Fibroblast of lung (primary cell): ENCODE data around the gene KIAA1586. TPM values are rescaled to one million over a fixed set of nuclear protein-coding genes. Genes with fewer than 3 reads are reported as not detected.
"Not testable (repeated sequence)": the region's sequence is repeated elsewhere in the genome, so short reads cannot be mapped to it uniquely, and the experiment has no call there.

Source experiments
- DNase-seq, 2 donors: peaks; one replicate each; pipeline versions ENCODE4 v3.0.0 to v3.0.0-alpha.2; 2010; ENCODE audit warnings: low read depth in 2 of 2
- H2AFZ ChIP-seq: 2 replicates; pipeline ENCODE4 v1.5.1; 2012; ENCODE audit warnings: low read length, control low read depth, inconsistent platforms
- H3K27ac ChIP-seq: 2 replicates; pipeline ENCODE4 v1.5.1; 2011; ENCODE audit warnings: low read length, control low read depth; ENCODE audit not compliant: insufficient read depth
- H3K27me3 ChIP-seq: 2 replicates; pipeline ENCODE4 v1.5.1; 2011; ENCODE audit warnings: mild to moderate bottlenecking, low read length; ENCODE audit not compliant: control insufficient read depth, insufficient read depth
- H3K36me3 ChIP-seq: 2 replicates; pipeline ENCODE4 v1.5.1; 2011; ENCODE audit warnings: low read length; ENCODE audit not compliant: control insufficient read depth, insufficient read depth
- H3K4me1 ChIP-seq: 2 replicates; pipeline ENCODE4 v1.5.1; 2011; ENCODE audit warnings: low read length; ENCODE audit not compliant: control insufficient read depth, insufficient read depth; ENCODE audit errors: extremely low read depth
- H3K4me2 ChIP-seq: 2 replicates; pipeline ENCODE4 v1.5.1; 2011; ENCODE audit warnings: low read length, control low read depth; ENCODE audit not compliant: insufficient read depth; ENCODE audit errors: extremely low read depth
- H3K4me3 ChIP-seq, 4 experiments: fragments of 200-600 bp in 1 of 4; sonication (generic) in 1 of 4; replicated peaks in 1 of 4; 2 replicates each; pipeline ENCODE4 v1.5.1; 2011 to 2016; ENCODE audit warnings: low read length in 4 of 4, low read depth in 3 of 4, mild to moderate bottlenecking in 3 of 4, control low read depth in 2 of 4, inconsistent platforms in 1 of 4, mixed read lengths in 1 of 4; ENCODE audit not compliant: insufficient read depth in 1 of 4; ENCODE audit errors: control extremely low read depth in 1 of 4
- H3K79me2 ChIP-seq: 2 replicates; pipeline ENCODE4 v1.5.1; 2012; ENCODE audit warnings: mild to moderate bottlenecking, low read length, inconsistent platforms; ENCODE audit not compliant: control insufficient read depth, insufficient read depth
- H3K9ac ChIP-seq: 2 replicates; pipeline ENCODE4 v1.5.1; 2011; ENCODE audit warnings: mild to moderate bottlenecking, low read length, control low read depth; ENCODE audit not compliant: insufficient read depth
- H3K9me3 ChIP-seq: 2 replicates; pipeline ENCODE4 v1.5.1; 2012; ENCODE audit warnings: low read depth, low read length; ENCODE audit not compliant: control insufficient read depth, insufficient read depth
- H4K20me1 ChIP-seq: 2 replicates; pipeline ENCODE4 v1.5.1; 2011; ENCODE audit warnings: low read length; ENCODE audit not compliant: control insufficient read depth, insufficient read depth; ENCODE audit errors: extremely low read depth
- EZH2 ChIP-seq: IDR thresholded peaks from 2 replicates; pipeline ENCODE4 v1.5.1; 2012; ENCODE audit warnings: low read length, control low read depth, mild to moderate bottlenecking; ENCODE audit errors: missing control alignments
- polyA plus RNA-seq, 2 donors: library from polyadenylated mRNA; depleted of rRNA in 1 of 2; stranded (reverse) in 1 of 2; unstranded in 1 of 2; fragments of >200 nt; gene quantifications; 2 replicates each; pipeline ENCODE4 v1.2.1, GENCODE V29; 2011 to 2012; ENCODE audit warnings: missing spikeins in 1 of 2
- total RNA-seq: library from RNA; depleted of rRNA; stranded (reverse); fragments of >200 nt; gene quantifications from 2 replicates; pipeline ENCODE4 v1.2.1, GENCODE V29; 2014
- TF ChIP-seq, protein P1 (sequence below), 2 donors: IDR thresholded peaks in 1 of 2; conservative IDR thresholded peaks in 1 of 2; 1 replicate in 1 of 2; 2 replicates in 1 of 2; pipeline ENCODE4 v1.5.1; 2011 to 2012; ENCODE audit warnings: low read length in 2 of 2, control low read depth in 1 of 2, inconsistent platforms in 1 of 2, low read depth in 1 of 2, mild to moderate bottlenecking in 1 of 2

The KIAA1586 gene
- total and polyA plus RNA-seq, 2 donors (not counting 1 experiment from before 2014, with no cell fraction given) = 7.8 to 17.3 TPM

DNA sequence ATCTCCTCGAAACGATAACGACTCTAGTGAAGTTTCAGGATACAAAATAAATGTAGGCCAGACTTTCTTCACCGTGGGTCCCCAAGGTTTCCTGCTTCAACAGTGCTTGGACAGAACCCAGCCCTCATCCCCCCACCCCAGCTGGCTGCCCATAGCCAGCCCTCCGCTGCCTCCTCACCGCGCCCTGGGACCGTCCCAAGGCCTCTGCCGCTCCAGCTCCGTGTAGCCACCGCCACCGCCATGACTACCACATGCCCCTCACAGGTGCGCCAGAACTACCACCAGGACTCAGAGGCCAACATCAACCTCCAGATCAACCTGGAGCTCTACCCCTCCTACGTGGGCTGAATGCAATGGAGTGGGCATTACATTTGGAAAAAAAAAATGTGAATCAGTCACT is 42.2 kb upstream of the KIAA1586 start:
- TF ChIP-seq EZH2 = no peak
- TF ChIP-seq, protein P1, sequence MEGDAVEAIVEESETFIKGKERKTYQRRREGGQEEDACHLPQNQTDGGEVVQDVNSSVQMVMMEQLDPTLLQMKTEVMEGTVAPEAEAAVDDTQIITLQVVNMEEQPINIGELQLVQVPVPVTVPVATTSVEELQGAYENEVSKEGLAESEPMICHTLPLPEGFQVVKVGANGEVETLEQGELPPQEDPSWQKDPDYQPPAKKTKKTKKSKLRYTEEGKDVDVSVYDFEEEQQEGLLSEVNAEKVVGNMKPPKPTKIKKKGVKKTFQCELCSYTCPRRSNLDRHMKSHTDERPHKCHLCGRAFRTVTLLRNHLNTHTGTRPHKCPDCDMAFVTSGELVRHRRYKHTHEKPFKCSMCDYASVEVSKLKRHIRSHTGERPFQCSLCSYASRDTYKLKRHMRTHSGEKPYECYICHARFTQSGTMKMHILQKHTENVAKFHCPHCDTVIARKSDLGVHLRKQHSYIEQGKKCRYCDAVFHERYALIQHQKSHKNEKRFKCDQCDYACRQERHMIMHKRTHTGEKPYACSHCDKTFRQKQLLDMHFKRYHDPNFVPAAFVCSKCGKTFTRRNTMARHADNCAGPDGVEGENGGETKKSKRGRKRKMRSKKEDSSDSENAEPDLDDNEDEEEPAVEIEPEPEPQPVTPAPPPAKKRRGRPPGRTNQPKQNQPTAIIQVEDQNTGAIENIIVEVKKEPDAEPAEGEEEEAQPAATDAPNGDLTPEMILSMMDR (conservative IDR thresholded peaks at IDR 0.05 in 1 of 2, IDR thresholded peaks at IDR 0.05 in 1 of 2; ENCODE audit: low read depth in 1 of 2, low read length in 2 of 2) = no peak
- no peak overlapping the region for H3K4me2 ChIP-seq
- H3K27ac ChIP-seq = no peak overlapping the region
- no peaks in the 10 kb centered on the region for H3K9me3 ChIP-seq
- no peaks in the 10 kb centered on the region for H3K4me1 ChIP-seq
- H3K27me3 ChIP-seq = no peaks in the 10 kb centered on the region
- no peaks in the 10 kb centered on the region for H3K36me3 ChIP-seq
- no peak overlapping the region for H3K4me3 ChIP-seq
- H3K9ac ChIP-seq = no peak overlapping the region
- H3K79me2 ChIP-seq = no peaks in the 10 kb centered on the region
- no peak overlapping the region for H2AFZ ChIP-seq
- no peak for DNase-seq
- H4K20me1 ChIP-seq = no peaks in the 10 kb centered on the region

DNA sequence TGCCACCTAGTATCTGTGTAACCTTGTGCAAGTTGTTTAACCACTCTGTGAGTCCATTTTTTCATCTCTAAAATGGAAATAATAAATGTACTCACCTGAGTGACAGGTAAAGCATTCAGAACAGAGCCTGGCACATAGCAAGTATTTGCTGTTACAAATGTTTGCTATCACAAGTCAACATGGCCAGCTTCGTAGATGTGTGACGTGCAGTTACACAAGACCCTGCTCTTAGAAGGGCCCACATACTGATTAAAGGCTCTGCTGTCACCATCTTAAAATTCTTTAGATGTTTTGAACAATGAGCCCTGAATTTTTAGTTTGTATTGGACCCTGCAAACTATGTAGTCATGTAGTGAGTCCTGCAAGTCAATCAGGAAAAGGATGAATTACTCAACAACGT is 40.4 kb upstream of the KIAA1586 start:
- TF ChIP-seq EZH2 = no peak
- TF ChIP-seq, protein P1 (conservative IDR thresholded peaks at IDR 0.05 in 1 of 2, IDR thresholded peaks at IDR 0.05 in 1 of 2; ENCODE audit: low read depth in 1 of 2, low read length in 2 of 2) = no peak
- no peak overlapping the region for H3K4me2 ChIP-seq

DNA sequence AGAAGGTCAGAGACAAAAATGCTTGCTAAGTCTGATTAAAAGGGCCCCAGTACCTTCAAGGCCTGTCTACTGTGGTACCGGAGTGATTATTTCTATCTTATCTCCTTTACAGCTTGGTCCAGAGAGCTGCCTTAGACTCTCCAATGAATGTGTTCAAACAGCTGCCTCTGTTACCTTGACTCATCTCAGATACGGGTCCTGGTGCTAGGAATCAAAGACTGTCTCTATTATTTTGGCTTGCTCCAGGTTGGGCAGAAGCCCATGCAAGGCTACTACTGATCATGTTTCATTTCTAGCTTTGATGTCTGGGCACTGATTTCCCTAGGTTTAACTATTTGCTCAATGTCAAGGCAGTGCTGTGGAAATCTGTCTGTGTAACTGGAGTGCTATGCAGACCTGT is 38.4 kb upstream of the KIAA1586 start:
- H2AFZ ChIP-seq, H3K9ac ChIP-seq, H3K4me1 ChIP-seq, H3K79me2 ChIP-seq, H3K9me3 ChIP-seq, H3K36me3 ChIP-seq, H3K27ac ChIP-seq, DNase-seq, H3K4me3 ChIP-seq, H4K20me1 ChIP-seq, H3K4me2 ChIP-seq, H3K27me3 ChIP-seq: not testable (repeated sequence)

More for the DNA sequence above, 40.4 kb upstream of the KIAA1586 start:
- Histone ChIP-seq H3K27me3 (no peaks in the 10 kb centered on the region), H2AFZ (no peak overlapping the region), H3K9ac (no peak overlapping the region), H3K9me3 (no peaks in the 10 kb centered on the region), H3K36me3 (no peaks in the 10 kb centered on the region), H3K4me3 (no peak overlapping the region), H3K4me1 (no peaks in the 10 kb centered on the region), H3K79me2 (no peaks in the 10 kb centered on the region), H3K27ac (no peak overlapping the region), H4K20me1 (no peaks in the 10 kb centered on the region)
- DNase-seq = no peak
